ENCODE results near the gene BLMH. TPM values are rescaled to one million over a fixed set of nuclear protein-coding genes. Genes with fewer than 3 reads are reported as not detected.

BLMH gene
- total RNA-seq, 2 donors from 2014 or later: 84.7 to 92.0 TPM

DNA sequence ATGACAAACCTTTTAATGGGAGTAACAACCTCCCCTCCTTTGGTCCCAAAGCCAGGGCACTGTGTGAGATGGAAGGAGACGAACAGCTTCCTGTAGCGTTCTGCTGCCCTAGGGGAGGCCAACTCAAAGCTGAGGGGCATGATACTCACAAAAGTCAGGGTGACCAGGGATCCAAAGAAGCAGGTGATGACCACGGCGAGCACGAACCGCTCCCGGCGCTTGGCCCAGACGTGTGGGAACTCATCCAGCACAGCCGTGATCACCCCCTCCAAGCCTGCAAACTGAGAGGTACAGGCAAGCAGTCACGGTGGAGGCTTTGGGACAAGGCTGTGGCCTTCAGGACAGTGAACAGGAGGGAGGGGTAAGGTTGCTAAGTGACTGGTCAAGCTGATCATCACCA, 81.4 kb downstream of the BLMH start:
- Mint-ChIP-seq H3K36me3 (ENCODE audit: low read depth) (no peaks in the 10 kb centered on the region), H3K27ac (no peak overlapping the region), H3K4me3 (no peak overlapping the region), H3K4me1 (no peaks in the 10 kb centered on the region), H3K9me3 (no peaks in the 10 kb centered on the region), H3K27me3 (ENCODE audit: insufficient read depth) (peaks cover 6% of the 10 kb centered on the region)
- Histone ChIP-seq H3K27ac (ENCODE audit: low read depth, low read length) (no peak overlapping the region), H3K36me3 (ENCODE audit: control insufficient read depth, insufficient read depth, low read length) (no peaks in the 10 kb centered on the region), H3K4me3 (ENCODE audit: low read length) (no peak overlapping the region), H3K27me3 (ENCODE audit: control insufficient read depth, insufficient read depth, low read length, poor library complexity, severe bottlenecking) (no peaks in the 10 kb centered on the region), H3K9ac (ENCODE audit: extremely low read depth, low read length, poor library complexity, severe bottlenecking) (no peak overlapping the region), H3K4me1 (ENCODE audit: control insufficient read depth, insufficient read depth, low read length) (no peaks in the 10 kb centered on the region), H3K9me3 (ENCODE audit: control insufficient read depth, low read length) (no peaks in the 10 kb centered on the region)
- DNase-seq: peak; percentile 33
- WGBS, 2 experiments (ENCODE audit: insufficient coverage in 1 of 2, insufficient read length in 1 of 2): 92 to 96% methylated on average over 7 to 11 of the region's 11 CpGs
- no peak for TF ChIP-seq CTCF (conservative IDR thresholded peaks at IDR 0.05)

GRCh38 chr17:30209930-30210329, 81.8 kb downstream of the BLMH start:
- H3K27ac ChIP-seq (ENCODE audit: low read depth, low read length): no peak overlapping the region
- Mint-ChIP-seq H3K27me3 (ENCODE audit: insufficient read depth) (peaks cover 6% of the 10 kb centered on the region), H3K4me3 (no peak overlapping the region), H3K9me3 (no peaks in the 10 kb centered on the region), H3K27ac (no peak overlapping the region), H3K36me3 (ENCODE audit: low read depth) (no peaks in the 10 kb centered on the region), H3K4me1 (no peaks in the 10 kb centered on the region)
- DNase-seq: peak; percentile 39
- no peak for TF ChIP-seq CTCF (conservative IDR thresholded peaks at IDR 0.05)
- H3K27me3 ChIP-seq (ENCODE audit: control insufficient read depth, insufficient read depth, low read length, poor library complexity, severe bottlenecking): no peaks in the 10 kb centered on the region
- no peak overlapping the region for H3K4me3 ChIP-seq (ENCODE audit: low read length)
- 84 to 96% methylated on average over 5 to 7 of the region's 7 CpGs for WGBS, 2 experiments (ENCODE audit: insufficient coverage in 1 of 2, insufficient read length in 1 of 2)
- H3K4me1 ChIP-seq (ENCODE audit: control insufficient read depth, insufficient read depth, low read length): no peaks in the 10 kb centered on the region
- H3K9me3 ChIP-seq (ENCODE audit: control insufficient read depth, low read length): no peaks in the 10 kb centered on the region
- H3K9ac ChIP-seq (ENCODE audit: extremely low read depth, low read length, poor library complexity, severe bottlenecking): no peak overlapping the region
- no peaks in the 10 kb centered on the region for H3K36me3 ChIP-seq (ENCODE audit: control insufficient read depth, insufficient read depth, low read length)

DNA sequence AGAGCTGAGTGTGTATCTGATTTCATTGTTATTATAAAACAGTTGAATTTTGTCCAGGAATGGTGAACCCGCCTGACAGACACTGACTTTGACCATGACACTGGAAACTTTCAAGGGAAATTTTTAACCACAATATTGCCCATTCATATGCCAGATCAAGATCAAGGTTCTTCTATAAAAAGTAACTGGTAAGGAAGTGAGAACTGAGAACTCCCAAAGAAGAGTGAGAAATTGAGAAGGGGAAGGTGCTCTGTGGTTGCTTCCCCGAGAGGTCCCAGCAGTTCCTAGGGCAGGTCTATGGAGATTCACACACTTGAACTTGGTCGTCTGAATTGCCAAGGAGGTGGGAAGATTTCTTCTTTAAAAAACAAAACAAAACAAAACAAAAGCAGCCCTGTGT, 83.5 kb downstream of the BLMH start:
- no peak for TF ChIP-seq CTCF (conservative IDR thresholded peaks at IDR 0.05)
- H3K27me3 Mint-ChIP-seq (ENCODE audit: insufficient read depth): peaks cover 3% of the 10 kb centered on the region
- H3K27ac Mint-ChIP-seq: no peak overlapping the region

More for the DNA sequence above, 83.5 kb downstream of the BLMH start:
- WGBS, 2 experiments (ENCODE audit: insufficient coverage in 1 of 2, insufficient read length in 1 of 2): 83 to 88% methylated on average over 1 to 3 of the region's 3 CpGs
- no peaks in the 10 kb centered on the region for H3K27me3 ChIP-seq (ENCODE audit: control insufficient read depth, insufficient read depth, low read length, poor library complexity, severe bottlenecking)
- peak; percentile 17 for DNase-seq
- H3K9me3 ChIP-seq (ENCODE audit: control insufficient read depth, low read length): no peaks in the 10 kb centered on the region
- no peak overlapping the region for H3K9ac ChIP-seq (ENCODE audit: extremely low read depth, low read length, poor library complexity, severe bottlenecking)
- Mint-ChIP-seq H3K9me3 (no peaks in the 10 kb centered on the region), H3K4me1 (no peaks in the 10 kb centered on the region), H3K36me3 (ENCODE audit: low read depth) (no peaks in the 10 kb centered on the region), H3K4me3 (no peak overlapping the region)
- no peak overlapping the region for H3K4me3 ChIP-seq (ENCODE audit: low read length)
- H3K4me1 ChIP-seq (ENCODE audit: control insufficient read depth, insufficient read depth, low read length): no peaks in the 10 kb centered on the region
- no peaks in the 10 kb centered on the region for H3K36me3 ChIP-seq (ENCODE audit: control insufficient read depth, insufficient read depth, low read length)
- no peak overlapping the region for H3K27ac ChIP-seq (ENCODE audit: low read depth, low read length)

Measured in endodermal cell (in vitro differentiated cells).